HG03097 (cell line): ENCODE data around the gene TMEM190.

ENCODE experiments used
- ATAC-seq: cut with Tn5 transposase; IDR thresholded peaks from one replicate; pipeline ENCODE4 v1.9.1; 2021; ENCODE audit not compliant: unreplicated experiment, low FRiP score

The TMEM190 gene

DNA sequence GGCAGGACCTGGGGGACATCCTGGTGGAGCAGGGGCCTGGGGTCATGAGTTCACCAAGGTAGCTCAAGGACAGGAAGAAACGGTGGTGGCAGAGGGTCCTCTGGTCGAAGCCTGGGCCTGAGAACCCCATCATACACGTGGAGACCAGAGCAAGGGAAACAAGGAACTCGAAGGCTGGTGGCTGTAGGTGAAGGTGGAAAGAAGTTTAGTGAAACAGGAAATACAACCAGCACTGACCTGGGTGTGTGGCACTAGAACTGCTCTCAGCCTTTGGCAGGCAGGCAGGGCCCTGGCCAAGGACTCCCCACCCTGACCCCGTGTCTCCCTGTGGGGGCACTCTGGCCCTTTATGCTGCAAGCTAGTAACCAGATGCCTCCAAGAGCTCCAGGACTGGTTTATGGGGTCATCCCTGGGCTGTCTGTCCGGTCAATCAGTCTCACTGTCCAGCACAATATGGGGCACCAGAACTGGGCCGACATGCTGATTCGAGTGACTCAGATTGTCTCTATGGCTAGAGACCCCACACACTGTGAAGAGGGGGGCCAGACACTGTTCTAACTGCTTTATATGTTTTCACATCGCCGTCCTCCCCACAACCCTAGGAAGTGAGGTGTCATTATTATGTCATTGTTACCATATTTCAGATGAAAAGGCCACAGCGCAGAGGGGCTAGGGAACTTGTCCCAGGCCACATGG lies 25.9 kb upstream of the TMEM190 start:
- ATAC-seq, result no peak

DNA sequence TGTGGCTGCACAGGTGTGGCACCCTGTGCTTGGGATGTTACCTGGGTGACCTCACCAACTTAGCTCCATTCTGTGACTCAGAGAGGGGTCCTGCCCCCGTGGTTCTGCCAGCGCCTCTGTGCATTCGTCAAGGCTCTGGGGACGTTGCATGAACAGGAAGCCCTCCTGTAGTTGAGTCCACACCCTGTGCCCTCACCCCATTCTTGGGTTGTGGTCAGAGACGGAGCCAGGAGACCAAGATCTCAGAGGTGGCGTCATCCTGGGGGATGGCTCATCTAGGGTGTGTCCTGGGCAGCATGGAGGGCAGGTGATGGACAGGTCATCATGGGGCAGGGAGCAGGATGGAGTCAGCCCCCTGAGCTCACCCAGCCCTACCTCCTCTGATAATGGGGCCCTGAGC lies 24.6 kb upstream of the TMEM190 start:
- ATAC-seq, result no peak

DNA sequence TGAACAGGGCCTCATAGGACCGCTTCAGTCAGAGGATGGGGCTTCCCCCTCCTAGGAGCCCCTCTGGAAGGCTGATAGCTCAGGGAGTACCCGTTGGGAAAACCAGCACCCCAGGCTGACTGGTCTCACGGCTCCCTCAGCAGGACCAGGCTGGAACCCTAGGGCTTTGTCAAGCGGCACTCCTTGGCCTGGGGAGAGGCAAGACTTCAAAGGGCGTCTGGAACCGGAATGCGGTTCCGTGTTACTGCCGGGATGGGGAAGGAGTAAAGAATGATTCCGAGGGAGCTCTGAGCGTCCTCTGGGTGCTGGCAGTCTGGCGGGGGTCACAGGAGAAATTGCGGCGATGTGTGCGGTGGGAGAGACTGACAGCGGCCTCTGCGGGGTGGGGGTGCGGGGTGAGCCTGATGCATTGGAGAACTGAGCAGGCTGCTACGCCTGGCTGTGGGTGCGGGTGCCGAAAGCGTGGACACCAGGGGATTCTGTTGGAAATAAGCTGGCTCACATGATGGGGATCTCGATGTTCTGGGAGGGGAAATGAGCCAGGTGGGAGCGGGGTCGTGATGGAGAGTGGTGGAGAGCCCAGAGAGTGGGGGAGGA lies 24.0 kb upstream of the TMEM190 start:
- no peak for ATAC-seq

DNA sequence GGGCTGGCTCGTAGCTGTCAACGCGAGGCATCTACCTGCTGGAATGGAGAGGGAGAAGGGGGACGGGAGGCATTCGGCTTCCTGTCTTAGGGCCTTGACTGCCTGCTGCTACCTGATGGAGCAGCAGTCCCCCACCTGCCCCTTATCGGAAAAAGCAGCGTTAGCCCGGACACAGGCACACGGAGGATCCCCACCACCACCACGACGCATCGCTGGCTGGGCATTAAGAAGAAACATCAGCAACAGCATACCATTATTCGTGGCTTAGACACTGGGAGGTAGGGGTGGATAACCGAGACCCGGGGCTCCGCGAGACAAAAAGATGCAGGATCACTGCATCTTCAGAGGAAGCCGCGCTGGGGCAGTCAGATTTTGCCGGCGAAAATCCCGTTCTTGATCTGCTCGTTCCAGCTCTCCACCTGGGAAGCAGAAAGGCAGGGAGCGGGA lies 23.2 kb upstream of the TMEM190 start:
- no peak for ATAC-seq

DNA sequence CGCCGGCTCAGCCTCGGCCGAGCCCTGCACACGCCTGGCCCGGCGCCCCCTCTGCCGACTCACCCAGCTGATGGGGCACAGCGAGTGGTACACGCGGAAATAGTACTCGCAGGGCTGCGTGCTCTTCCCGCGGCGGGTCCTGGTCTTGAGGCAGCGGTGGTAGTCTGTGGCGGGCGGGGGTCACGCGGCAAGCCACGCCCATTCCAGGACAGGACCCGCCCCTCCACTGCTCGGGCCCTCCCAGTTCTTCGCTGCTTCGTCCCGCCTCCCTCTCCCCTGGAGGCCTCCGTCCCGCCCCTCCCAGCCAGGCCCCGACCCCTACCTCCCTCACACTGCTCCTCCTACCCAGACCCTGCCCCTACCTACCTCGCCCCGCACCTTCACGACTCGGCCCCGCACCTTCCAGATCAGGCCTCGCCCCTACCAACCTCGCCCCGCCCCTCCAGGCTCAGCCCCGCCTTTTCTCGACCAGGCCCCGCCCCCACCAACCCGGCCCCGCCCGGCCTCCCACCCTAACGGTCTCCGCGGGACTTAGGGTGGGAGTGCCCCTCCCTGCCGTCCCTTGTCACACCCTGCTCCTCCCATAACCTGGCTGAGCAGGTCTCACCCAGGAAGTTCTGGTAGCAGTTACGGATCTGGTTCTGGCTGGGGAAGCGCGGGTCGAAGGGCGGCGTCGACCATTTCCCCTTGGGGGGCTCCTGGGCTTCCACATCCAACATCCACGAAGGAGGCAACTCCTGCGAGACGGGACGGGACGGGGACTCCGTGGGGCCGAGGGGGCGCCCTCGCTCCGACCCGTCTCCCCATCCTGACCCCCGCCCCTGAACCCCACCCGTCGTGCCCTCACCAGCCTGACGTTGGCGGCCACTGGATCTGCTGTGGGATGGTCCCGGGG lies 22.6 kb upstream of the TMEM190 start:
- no peak for ATAC-seq

DNA sequence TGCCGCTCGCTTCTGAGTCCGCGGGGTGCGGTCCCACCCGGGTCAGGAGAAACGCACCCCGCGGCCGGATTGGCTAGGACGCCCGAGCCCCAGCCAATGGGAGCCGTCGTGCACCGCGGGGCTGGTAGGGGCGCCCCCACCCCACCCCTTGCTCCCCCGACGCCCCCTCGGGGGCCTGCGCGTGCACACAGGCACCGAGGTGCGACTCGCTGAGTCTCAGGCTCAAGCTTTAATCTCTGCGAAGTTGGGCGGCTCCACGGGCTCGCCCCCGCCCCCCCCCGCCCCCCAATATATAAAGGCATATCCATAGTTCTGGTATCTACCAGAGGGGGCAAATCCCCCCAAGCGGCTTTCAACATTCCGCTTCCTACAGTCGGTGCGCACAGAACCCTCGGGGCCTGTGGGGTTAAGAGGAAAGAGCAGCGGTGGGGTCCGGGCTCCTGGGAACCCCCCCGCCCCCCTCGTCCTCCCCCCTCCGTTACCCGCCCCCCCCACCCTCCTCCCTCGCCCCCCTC lies 21.9 kb upstream of the TMEM190 start, which contains the start of gene COX6B2:
Gene COX6B2 (minus strand): TSS at position 22 of the 515 bp plus-strand sequence. CDS start 198 bp downstream, outside the sequence.
- ATAC-seq, result no peak

DNA sequence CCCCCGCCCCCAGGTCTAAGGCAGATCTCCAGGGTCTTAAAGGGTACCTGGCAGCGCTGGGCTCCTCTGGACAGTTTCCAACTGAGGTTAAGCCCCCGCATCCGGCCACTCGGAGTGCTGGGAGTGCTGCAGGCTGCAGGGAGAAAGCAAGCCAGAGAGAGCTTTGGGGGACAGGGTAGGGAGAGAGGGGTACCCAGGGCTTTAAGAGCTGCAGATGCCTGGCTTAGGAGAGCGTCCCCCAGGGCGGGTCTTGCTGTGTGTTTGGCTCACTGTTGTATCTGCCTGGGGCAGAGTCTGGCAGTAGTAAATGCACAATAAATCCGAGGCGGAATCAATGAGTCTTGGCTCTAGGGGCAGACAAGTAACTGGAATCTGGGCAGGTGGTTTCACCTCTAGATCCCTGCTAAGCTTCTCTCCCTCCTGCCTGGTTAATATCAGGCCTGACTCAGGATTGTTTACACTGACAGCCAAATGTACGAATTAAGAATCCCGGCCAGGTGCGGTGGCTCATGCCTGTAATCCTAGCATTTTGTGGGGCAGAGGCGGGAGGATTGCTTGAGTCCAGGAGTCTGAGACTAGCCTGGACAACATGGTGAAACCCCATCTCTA lies 21.3 kb upstream of the TMEM190 start:
- no peak for ATAC-seq

DNA sequence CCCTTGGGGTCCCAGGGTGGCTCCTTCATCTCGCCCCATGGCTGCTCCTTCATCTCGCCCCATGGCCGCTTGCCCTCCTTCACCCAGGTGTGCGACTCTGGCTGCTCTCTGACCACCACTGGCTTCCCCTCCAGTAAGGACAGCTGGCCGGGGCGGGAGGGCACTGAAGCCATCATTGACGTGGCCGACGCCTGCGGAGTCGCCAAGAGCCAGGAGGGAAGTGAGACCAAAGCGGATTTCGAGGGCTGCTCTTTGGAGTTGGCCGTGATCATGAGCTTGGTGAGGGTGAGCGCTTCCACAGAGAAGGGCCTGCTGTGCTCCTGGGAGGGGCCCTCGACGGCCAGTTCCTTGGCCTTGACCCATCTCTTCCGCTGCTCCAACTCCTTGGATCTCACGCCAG lies 18.1 kb upstream of the TMEM190 start:
- no peak for ATAC-seq

DNA sequence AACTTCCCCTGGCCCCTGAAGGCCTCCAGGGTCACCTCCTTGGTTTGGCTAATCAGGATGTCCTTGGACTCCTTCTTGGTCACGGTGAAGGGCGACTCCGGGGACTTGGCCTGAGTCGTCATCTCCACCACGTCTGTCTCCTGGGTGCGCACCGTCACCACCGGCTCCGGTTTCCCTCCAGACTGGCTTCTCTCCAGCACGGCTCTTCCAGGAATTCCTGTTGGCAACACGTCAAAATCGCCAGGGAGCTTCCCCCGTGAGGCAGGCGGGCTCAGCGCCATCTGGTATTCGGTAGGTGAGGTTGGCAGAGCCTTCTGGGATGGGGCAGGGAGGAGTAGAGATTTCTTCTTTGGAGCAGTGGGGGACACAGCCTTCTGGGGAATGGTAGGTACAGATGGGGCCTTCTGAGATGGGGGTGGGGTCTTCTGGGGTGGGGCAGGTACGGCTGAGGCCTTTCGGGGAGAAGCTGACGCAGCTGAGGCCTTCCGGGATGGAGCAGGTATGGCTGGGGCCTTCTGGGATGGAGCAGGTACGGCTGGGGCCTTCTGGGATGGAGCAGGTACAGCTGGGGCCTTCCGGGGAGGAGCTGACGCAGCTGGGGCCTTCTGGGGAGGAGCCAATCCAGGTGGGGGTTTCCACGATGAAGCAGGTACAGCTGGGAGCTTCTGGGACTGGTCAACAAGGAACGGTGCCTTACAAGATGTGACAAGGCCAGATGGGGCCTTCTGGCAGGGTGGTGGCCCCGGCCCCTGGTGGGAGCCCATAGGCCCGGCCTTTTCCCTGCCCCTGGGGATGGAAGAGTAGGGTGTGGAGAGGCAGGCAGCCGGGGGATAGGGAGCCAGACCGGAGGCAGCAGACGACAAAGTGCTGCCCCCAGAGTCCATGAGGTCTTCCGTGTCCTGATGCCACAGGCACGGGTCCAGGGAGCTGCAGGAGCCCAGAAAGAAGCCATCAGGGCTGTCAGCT lies 17.4 kb upstream of the TMEM190 start:
- no peak for ATAC-seq

DNA sequence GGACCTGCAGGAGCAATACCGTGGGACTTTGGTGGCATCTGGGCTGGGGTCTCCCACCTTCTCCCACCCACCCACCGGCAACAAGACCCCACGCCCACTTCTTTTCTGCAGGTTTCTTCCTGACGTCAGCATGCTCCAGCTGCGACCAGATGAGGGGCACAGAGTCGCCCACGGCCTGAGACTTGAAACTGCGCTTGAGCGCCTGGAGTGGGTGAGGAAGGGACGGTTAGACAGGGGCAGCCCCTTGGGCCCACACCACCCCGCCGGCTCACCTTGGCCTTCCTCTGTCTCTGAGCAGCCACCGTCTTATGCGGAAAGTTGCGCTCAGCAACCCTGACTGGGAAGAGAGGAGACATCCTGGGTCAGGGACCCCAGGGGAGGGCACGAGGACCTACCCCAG lies 15.7 kb upstream of the TMEM190 start:
- no peak for ATAC-seq

DNA sequence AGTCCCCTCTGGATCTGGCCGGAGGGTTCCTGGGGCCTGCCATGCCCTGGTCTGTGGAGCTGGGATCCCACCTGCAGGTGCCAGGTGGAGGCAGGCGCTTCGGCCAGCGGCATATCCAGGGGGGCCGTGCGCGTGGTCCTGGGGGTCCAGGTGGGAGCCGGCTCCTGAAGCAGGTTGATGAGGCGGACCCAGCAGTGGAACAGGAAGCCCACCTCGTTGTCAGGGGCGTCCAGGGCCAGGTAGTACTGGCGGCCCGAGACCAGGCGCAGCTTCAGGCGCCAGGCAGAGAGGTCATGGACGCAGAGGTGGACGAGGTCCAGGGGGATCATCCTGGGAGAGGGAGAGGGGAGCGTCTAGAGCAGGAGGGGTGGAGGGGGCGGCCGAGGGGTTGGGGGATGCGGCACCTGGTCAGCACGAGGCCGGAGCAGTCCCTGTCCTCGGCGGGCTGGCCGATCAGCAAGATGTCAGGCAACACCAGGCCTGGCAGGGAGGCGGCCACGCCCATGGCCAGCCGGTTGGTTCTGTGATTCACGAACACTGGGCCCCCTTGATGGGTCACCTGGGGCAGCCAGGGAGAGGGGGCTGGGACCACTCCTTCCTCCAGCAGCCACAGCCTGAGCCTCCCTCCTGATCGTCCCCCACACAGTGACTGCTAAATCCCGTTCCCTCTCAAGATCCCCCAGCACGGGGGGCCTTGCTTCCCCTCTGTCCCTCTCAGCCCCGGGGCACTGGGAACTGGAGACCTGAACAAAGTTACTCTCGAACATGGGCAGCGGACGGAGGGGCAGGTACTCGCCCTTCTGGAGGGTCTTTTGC lies 14.2 kb upstream of the TMEM190 start:
- no peak for ATAC-seq

DNA sequence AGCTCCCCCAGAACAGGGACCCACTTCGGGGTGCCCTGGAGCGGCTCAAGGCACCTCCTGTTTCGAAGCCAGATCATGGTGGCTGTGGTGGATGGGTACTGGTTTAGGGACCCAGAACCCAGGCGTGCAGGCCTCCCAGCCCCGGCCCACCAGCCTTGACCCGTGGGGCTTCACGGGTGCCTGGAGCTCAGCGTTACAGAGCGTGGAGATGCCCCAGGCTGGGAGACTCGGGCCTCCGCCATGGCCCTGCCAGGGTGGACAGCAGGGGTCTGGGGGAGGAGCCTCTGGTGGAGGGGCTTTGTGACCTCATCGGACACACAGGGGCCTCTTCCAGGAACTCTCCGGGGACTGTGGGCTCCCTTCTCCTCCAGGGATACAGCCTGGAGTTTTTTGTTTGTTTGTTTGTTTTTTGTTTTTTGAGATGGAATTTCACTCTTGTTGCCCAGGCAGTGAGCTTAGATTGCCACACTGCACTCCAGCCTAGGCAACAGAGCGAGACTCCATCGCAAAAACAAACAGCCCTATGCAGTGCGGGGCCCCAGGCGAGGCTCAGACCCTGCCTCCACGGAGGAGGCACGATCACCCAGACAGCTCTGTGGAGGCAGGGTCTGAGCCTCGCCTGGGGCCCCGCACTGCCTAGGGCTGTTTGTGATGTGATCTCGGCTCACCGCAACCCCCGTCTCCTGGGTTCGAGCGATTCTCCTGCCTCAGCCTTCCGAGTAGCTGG lies 13.5 kb upstream of the TMEM190 start, which contains the start of gene GARIN5B:
Gene GARIN5B (minus strand): TSS at position 271 of the 727 bp plus-strand sequence. CDS start 194 bp downstream, at position 77.
- no peak for ATAC-seq

DNA sequence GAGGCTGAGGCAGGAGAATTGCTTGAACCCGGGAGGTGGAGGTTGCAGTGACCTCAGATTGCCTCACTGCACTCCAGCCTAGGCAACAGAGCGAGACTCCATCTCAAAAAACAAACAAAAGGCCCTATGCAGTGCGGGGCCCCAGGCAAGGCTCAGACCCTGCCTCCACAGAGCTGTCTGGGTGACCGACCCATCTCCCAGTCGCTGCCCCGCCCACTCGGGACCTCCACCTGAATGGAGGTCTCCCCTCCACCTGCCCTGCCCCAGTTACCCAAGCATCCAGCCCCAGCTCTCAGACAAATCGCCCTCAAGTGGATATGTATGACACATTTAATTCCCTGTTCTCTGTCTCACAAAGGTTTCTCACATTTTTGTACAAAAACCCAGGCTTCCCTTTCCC lies 11.4 kb upstream of the TMEM190 start:
- no peak for ATAC-seq

DNA sequence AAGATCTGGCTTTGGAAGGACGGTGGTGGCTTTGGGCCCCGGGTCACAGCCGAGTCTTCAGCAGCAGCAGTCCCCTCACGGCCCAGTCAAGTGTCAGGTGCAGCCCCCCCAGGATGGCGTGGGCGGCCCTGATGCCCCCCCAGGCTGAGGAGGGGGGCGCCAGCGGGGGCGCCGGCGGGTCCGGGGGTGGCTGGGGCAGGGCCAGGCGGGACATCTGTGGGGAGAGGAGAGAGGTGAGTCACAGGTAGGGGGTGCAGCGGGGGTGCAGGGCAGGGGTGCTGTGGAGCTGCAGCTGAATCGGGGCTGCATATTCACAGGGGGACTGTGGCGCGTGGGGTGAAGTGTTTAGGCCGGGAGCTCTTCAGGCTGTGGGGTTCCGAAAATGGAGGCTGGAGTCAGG lies 10.7 kb upstream of the TMEM190 start:
- ATAC-seq, result no peak

DNA sequence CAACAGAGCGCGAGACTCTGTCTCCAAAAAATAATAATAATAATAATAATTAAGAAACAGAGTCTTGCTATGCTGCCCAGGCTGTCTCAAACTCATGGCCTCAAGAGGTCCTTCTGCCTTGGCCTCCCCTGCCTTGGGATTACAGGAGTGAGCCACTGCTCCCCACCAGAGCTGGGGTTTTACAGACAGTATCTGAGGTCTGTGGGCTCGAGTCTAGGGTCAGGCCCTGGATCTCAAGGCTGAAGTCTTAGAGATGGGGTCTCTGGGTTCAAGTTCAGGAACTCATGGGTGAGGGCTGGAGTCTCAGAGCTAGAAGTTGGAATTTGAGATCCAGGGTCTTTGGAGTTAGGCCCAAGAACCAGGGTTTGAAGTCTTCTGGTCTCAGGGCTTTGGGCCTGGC lies 9.8 kb upstream of the TMEM190 start:
- ATAC-seq, result no peak

DNA sequence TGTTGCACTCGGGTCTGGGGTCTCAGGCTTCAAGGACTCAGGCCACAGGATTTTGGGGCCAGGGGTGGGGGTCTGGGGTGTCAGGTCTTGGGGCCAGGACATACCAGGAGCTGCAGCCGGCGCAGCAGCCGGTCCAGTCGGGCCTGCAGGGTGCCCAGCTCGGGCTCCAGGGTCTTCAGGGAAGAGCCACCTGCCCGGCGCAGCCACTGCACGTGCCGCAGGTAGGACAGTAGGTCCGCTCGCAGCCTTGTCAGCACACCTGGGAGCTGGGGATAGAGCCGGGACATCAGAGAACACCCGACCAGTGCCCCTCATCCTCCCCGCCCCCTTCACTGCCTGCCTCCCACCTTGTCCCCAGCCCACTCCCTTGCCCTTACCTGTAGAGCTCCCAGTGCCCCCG lies 8.5 kb upstream of the TMEM190 start:
- no peak for ATAC-seq

DNA sequence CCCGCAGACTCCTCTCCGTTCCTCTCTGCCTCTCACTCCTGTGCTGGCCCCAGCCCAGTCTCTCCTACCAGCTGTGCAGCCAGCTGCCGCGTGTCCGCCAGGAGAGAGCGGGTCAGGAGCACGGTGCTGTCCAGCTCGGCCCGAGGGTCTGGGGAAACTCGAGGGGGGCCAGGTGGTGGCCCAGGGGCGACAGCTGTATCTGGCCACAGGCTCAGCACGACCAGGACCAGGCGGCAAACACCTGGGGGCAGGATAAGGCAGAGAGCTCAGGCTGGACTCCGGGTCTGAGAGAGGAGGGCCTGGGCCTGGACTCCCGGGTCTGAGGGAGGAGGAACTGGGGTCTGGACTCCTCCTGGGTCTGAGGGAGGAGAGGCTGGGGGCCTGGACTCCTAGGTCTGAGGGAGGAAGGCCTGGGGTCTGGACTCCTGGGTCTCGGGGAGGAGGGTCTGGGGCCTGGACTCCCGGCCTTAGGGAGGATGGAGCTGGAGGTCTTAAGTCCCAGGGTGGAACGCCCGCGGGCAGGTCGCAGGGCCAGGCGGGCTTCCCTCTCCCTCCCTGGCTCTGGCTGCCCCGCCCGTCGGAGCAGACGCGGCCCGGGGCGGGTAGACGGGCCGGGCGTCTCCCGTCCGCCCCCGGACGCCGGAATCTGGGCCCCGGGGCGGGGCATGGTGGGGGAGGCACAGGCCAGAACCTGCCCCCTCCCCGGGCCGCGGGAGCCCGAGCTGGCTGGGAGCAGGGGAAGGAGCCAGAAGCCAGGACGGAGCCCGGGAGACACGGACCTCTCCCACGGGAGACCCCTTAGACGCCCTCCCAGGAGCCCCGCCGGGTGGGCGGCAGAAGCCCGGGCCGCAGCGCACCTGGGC lies 7.7 kb upstream of the TMEM190 start:
- no peak for ATAC-seq
